Measurements from ENCODE around the gene FOXO1. TPM values are rescaled to one million over a fixed set of nuclear protein-coding genes. Genes with fewer than 3 reads are reported as not detected.

Gene FOXO1
- total RNA-seq, 1 donor from 2014 or later, result 38.1 TPM

DNA sequence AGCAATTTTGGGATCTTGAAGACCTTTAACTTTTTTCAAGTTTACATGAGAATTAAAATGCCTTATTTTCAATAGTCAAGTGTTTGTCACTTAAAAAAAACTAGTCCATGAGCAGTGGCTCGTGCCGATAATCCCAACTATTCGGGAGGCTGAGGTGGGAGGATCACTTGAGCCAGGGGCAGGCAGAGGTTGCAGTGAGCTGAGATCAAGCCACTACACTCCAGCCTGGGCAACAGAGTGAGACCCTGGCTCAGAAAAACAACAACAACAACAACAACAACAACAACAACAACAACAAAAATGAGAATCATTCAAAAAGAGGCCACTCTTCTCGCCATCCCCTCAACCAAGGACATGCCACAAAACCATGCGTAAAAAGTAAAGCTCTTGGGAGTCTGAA is 5.7 kb downstream of the FOXO1 start:
- Mint-ChIP-seq H3K27me3 (no peaks in the 10 kb centered on the region), H3K4me1 (peaks cover 53% of the 10 kb centered on the region), H3K9me3 (peaks cover 6% of the 10 kb centered on the region), H3K36me3 (ENCODE audit: low read depth) (peaks cover 49% of the 10 kb centered on the region), H3K27ac (peak overlapping the region; percentile 75), H3K4me3 (peak overlapping the region; percentile 44)
- intact Hi-C loops (cut with micrococcal nuclease), result loop anchor here (5.0 to 10.0 kb wide), 7 partner anchors 223 to 473 kb away; no protein-coding TSS in a partner anchor
- DNase-seq, result no peak

DNA sequence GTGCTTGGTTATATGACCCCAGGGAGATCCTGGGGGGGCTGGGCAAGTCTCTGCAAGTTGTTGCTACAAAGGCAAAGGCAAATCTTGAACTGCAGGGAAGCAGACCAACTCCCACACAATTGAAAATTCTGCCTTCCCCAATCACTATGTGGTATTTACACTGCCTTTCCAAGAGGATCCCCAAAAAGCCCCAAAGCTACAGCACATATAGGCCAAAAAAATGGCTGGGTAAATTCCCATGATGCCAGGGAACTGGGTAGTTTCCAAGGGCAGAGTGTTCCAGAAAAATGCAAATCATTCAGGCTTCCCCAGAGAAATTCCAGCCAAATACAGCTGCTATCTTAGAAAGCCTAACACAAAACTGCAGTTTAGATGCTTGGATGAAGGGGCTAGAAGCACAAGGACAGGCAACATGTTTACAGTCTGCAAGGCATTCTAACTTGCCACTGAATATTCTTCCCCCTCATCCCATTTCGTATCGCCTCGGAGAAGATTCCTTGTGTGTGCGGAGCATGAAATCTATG is 6.2 kb downstream of the FOXO1 start:
- no peak for DNase-seq
- Mint-ChIP-seq H3K27ac (peak overlapping the region; percentile 75), H3K36me3 (ENCODE audit: low read depth) (peaks cover 47% of the 10 kb centered on the region), H3K4me3 (peak overlapping the region; percentile 20), H3K27me3 (no peaks in the 10 kb centered on the region), H3K4me1 (peaks cover 53% of the 10 kb centered on the region), H3K9me3 (peaks cover 6% of the 10 kb centered on the region)
- intact Hi-C loops (cut with micrococcal nuclease), result loop anchor here (5.0 to 10.0 kb wide), 7 partner anchors 223 to 473 kb away; no protein-coding TSS in a partner anchor

DNA sequence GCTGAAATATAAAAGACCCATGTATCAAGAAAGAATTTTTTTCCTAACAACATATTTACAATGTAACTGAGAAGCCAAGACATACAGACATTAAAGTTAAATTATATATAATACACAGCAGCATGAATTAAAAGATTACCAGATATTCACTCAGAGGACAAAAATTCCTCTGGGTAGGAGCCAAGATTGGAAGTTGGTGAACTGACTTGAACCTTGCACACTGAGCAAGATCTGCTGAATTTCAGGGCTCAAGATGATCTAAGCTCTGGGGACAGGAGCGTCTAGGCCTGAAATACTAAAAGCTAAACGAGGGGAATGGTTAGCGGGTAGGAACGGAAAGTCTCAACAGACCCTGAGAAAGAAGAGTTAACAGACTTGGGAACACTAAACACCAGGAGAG is 8.5 kb downstream of the FOXO1 start:
- Mint-ChIP-seq H3K27ac (peak overlapping the region; percentile 59), H3K27me3 (no peaks in the 10 kb centered on the region), H3K4me1 (peaks cover 67% of the 10 kb centered on the region), H3K4me3 (no peak overlapping the region), H3K36me3 (ENCODE audit: low read depth) (peaks cover 41% of the 10 kb centered on the region), H3K9me3 (peaks cover 6% of the 10 kb centered on the region)
- intact Hi-C loops (cut with micrococcal nuclease), result no loop called here
- no peak for DNase-seq

DNA sequence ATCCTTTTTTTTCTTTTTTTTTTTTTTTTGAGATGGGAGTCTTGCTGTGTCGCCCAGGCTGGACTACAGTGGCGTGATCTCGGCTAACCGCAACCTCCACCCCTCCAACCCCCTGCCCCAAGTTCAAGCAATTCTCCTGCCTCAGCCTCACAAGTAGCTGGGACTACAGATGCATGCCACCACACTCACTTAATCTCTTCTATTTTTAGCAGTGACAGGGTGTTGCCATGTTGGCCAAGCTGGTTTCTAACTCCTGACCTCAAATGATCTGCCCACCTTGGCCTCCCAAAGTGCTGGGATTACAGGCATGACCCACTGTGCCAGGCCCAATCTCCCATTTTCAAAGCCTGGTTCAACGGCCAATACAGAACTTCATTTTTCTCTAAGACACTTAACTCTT is 9.1 kb downstream of the FOXO1 start:
- Mint-ChIP-seq H3K27me3 (no peaks in the 10 kb centered on the region), H3K27ac (peak overlapping the region; percentile 59), H3K36me3 (ENCODE audit: low read depth) (peaks cover 42% of the 10 kb centered on the region), H3K4me1 (peaks cover 66% of the 10 kb centered on the region), H3K4me3 (peak overlapping the region; percentile 1), H3K9me3 (peaks cover 6% of the 10 kb centered on the region)
- DNase-seq, result no peak
- intact Hi-C loops (cut with micrococcal nuclease), result no loop called here

DNA sequence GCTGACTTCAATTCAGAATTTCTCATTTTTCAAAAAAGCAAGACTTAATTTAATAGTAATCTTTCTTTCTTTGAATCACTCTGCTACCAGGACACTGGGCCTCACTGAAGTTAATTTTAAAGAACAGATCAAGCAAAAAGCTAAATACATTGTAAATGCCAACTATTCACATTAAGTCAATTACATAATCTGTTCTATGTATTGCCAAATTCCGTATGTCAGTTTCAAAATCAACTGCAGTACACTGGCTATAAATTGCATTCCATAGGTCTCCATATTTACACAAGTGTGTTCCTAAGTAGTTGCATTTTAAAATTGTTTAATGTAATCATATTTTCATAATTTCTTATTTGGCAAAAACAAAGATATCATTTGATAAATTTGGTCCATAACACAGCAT is 10.1 kb downstream of the FOXO1 start:
- H3K9me3 Mint-ChIP-seq, result peaks cover 6% of the 10 kb centered on the region
- H3K4me3 Mint-ChIP-seq, result no peak overlapping the region
- H3K27ac Mint-ChIP-seq, result no peak overlapping the region
- H3K36me3 Mint-ChIP-seq (ENCODE audit: low read depth), result peaks cover 48% of the 10 kb centered on the region
- intact Hi-C loops (cut with micrococcal nuclease), result no loop called here
- peaks cover 66% of the 10 kb centered on the region for H3K4me1 Mint-ChIP-seq
- DNase-seq, result no peak
- H3K27me3 Mint-ChIP-seq, result no peaks in the 10 kb centered on the region

DNA sequence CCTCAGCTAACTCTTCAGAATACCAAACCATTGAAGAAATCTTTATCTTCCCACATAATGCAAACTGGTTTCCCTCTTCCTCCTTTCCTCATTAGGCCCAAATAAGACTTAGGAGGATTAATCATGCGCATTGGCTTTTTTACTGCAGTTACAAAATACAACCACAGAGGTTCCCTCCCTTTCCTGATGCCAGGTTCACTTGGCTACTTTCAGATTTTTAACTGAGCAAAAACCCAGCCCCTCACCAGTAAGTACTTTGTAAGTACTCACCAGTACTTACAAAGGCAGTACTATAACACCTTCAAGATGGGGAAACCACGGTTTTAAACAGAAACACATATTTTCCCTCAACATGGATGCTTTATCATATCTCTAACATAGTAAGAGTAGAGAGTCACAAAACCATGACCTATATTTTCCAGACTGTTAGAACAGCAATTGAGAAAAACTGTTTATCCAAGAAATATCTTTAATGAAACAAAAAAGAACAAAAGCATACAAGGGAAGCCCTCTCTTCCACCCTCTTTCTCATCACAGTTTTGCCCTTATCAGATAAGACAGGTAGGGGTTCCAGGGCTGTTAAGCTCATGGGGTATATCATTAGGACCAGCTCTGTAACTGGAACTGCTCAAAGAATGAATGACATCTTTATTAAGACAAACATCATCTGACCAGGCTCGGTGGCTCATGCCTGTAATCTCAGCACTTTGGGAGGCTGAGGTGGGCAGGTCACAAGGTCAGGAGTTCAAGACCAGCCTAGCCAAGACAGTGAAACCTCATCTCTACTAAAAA is 12.7 kb downstream of the FOXO1 start:
- peaks cover 6% of the 10 kb centered on the region for H3K9me3 Mint-ChIP-seq
- peak overlapping the region; percentile 78 for H3K4me3 Mint-ChIP-seq
- intact Hi-C loops (cut with micrococcal nuclease), result loop anchor here (1.0 kb wide), 1 partner anchor 9 kb away; no protein-coding TSS in a partner anchor
- peaks cover 65% of the 10 kb centered on the region for H3K4me1 Mint-ChIP-seq
- no peak for DNase-seq
- H3K27ac Mint-ChIP-seq, result peak overlapping the region; percentile 94
- peaks cover 48% of the 10 kb centered on the region for H3K36me3 Mint-ChIP-seq (ENCODE audit: low read depth)
- no peaks in the 10 kb centered on the region for H3K27me3 Mint-ChIP-seq

DNA sequence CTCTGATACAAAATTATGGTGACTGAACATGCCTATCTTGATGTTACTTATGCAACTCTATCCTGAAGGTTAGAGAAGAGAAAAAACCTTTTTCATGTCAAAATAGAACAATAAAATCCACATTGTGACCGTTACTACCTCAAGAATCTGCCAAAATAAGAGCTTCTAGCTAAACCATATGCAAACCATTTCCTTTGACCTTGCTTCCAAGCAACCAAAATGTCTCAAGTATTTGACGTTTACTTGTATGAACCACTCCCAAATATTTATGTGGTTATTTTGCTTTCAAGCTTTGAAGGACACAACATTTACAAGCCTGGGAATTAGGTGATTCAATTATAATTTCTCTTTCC is 13.9 kb downstream of the FOXO1 start:
- peaks cover 3% of the 10 kb centered on the region for H3K9me3 Mint-ChIP-seq
- H3K4me1 Mint-ChIP-seq, result peaks cover 66% of the 10 kb centered on the region
- H3K27me3 Mint-ChIP-seq, result no peaks in the 10 kb centered on the region
- DNase-seq, result no peak
- intact Hi-C loops (cut with micrococcal nuclease), result no loop called here
- H3K36me3 Mint-ChIP-seq (ENCODE audit: low read depth), result peaks cover 38% of the 10 kb centered on the region
- no peak overlapping the region for H3K4me3 Mint-ChIP-seq
- peak overlapping the region; percentile 41 for H3K27ac Mint-ChIP-seq

DNA sequence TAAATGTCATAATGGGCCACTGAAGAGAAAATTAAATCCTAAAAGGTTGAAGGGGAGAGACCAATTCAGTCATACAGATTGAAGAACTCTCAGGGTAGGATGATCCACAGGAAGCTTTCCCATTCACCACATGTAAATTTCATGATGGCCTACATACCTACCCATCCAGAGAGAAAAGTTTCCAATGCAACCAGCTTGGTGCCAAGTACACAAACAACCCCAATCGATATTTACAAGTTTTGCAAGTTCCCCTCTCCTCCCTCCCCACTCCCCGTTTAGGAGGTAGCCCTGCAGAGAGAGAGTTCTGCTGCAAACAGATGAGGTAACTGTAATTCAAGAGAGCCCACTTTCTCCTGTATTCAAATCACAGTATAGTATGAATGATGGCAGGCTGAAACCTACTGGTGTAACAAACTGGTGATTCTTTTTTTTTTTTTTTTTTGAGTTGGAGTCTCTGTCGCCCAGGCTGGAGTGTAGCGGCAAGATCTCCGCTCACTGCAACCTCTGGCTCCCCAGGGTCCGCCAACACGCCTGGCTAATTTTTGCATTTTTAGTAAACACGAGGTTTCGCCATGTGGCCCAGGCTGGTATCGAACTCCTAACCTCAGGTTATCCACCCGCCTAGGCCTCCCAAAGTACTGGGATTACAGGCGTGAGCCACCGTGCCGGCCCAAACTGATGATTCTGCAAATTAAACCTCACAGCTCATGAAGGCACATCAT is 14.4 kb downstream of the FOXO1 start:
- H3K36me3 Mint-ChIP-seq (ENCODE audit: low read depth), result peaks cover 34% of the 10 kb centered on the region
- intact Hi-C loops (cut with micrococcal nuclease), result no loop called here
- H3K27me3 Mint-ChIP-seq, result no peaks in the 10 kb centered on the region
- H3K27ac Mint-ChIP-seq, result peak overlapping the region; percentile 56
- peaks cover 68% of the 10 kb centered on the region for H3K4me1 Mint-ChIP-seq
- H3K9me3 Mint-ChIP-seq, result no peaks in the 10 kb centered on the region
- no peak for DNase-seq
- H3K4me3 Mint-ChIP-seq, result no peak overlapping the region

DNA sequence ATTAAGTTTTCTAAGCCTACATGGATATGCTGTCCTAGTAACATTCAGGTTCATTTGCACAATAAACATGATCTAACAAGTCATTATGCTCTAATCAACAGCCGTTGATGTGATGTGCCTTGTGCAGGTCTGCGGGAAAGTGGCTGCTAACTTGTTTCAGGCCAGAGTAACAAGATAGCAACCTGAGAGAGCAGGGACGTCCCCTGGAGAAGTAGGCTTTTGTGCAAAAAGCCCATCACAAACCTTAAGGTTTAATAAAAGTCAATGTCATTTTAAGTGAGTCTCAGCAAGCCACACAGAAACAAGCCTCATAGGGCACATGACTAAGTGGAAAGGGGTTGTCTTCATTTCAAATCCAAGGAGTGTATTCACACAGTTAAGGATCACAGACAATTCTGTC is 17.6 kb downstream of the FOXO1 start:
- intact Hi-C loops (cut with micrococcal nuclease), result no loop called here
- Mint-ChIP-seq H3K4me1 (peaks cover 81% of the 10 kb centered on the region), H3K27me3 (no peaks in the 10 kb centered on the region), H3K27ac (no peak overlapping the region), H3K9me3 (no peaks in the 10 kb centered on the region), H3K36me3 (ENCODE audit: low read depth) (peaks cover 42% of the 10 kb centered on the region), H3K4me3 (no peak overlapping the region)
- DNase-seq, result no peak

DNA sequence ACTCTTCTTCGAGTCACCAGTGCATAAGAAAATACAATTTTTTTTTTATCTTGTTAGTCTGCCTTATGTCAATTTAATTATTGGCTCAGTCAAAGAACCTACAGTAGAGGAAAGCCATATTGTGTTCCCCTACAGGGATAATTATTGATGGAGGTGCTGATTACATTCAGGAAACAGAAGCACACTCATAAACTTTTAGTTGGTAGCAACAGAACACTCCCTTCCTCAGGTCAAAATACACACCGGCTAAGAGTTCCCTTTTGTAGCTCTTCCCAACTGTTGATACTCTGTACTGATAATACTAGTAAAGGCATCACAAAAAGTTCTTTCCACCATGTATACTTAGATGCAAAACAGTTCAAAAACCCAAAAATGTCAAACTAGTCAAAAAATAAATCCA is 18.4 kb downstream of the FOXO1 start:
- peaks cover 42% of the 10 kb centered on the region for H3K36me3 Mint-ChIP-seq (ENCODE audit: low read depth)
- H3K4me1 Mint-ChIP-seq, result peaks cover 76% of the 10 kb centered on the region
- H3K27ac Mint-ChIP-seq, result no peak overlapping the region
- no peak for DNase-seq
- no peaks in the 10 kb centered on the region for H3K9me3 Mint-ChIP-seq
- intact Hi-C loops (cut with micrococcal nuclease), result no loop called here
- H3K27me3 Mint-ChIP-seq, result no peaks in the 10 kb centered on the region
- no peak overlapping the region for H3K4me3 Mint-ChIP-seq

DNA sequence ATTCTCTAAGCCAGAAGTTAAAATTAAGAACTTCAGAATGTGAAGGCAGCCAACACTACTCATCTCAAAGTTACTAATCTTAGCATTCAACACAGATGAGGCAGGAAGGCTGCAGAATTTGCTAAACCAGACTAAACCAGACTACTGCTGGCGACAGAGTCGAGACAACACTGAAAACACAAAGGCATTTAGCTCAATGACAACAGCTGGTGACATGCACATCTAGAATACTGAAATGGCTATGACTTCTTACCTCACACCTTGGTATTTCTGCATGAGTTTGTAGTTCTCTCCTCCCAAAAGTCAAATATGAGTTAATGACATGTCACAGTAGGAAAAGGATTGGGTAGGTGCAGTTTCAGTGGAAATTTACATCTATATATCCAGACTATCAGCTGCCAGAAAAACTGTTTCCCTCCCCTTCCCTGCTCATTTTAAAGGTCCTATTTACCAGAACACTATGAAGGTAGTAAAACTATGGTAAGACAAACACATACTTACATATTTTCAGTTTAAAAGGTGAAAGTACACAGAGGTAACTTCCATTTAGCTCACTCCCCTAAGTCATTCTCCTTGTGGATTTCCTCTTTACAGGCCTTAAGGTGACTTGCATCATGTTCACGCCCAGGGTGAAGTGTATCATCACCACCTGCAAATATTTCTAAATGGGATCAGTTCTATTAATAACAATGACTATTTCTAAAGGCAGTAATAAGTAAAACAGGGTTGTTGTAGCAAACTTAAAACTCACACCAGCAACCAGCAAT is 21.4 kb downstream of the FOXO1 start:
- peaks cover 77% of the 10 kb centered on the region for H3K4me1 Mint-ChIP-seq
- peak overlapping the region; percentile 54 for H3K27ac Mint-ChIP-seq
- DNase-seq, result no peak
- no peaks in the 10 kb centered on the region for H3K9me3 Mint-ChIP-seq
- intact Hi-C loops (cut with micrococcal nuclease), result loop anchor here (2.0 kb wide), 1 partner anchor 18 kb away; no protein-coding TSS in a partner anchor
- peaks cover 34% of the 10 kb centered on the region for H3K36me3 Mint-ChIP-seq (ENCODE audit: low read depth)
- peak overlapping the region; percentile 36 for H3K4me3 Mint-ChIP-seq
- no peaks in the 10 kb centered on the region for H3K27me3 Mint-ChIP-seq

DNA sequence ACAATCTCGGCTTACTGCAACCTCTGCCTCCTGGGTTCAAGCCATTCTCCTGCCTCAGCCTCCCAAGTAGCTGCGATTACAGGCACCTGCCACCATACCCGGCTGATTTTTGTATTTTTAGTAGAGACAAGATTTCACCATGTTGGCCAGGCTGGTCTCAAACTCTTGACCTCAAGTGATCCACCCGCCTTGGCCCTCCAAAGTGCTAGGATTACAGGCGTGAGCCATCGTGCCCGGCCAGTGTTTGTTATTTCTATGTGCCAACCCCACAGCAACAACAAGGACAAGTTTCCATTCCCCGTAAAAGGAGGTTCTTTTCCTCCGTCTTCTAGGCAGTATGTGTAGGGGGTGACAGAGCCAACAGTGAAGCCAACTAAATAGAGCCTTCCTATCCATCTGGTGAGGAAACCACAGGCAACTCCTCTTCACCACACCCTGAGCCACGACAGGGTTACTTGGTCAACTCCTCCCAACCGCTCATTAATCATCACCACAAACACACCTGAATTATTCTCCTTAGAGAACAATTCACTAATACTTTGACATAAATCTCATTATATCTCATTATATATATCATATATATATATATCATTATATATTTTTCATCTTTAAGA is 25.5 kb downstream of the FOXO1 start:
- Mint-ChIP-seq H3K27me3 (no peaks in the 10 kb centered on the region), H3K36me3 (ENCODE audit: low read depth) (peaks cover 45% of the 10 kb centered on the region)
- peak; percentile 71 for DNase-seq

DNA sequence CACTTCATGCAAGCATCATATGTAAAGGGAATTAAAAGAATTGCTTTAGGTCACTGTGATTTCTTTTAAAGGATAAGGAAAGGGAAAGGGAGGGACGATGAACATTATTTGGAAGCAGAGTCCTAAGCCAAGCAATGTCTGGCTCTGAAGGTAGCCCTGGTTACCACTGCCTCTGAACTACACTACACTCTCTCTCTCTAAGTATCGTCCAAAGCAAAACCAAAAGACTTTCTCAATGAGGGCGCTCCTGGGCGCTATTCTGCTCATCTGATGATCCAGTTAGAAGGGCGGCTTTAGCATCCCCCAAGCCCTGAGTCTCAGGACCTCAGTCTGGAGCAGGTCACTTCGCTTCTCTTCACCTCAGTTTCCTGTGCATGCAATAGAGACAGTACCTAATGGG is 26.2 kb downstream of the FOXO1 start:
- no peak overlapping the region for H3K27ac Mint-ChIP-seq
- H3K27me3 Mint-ChIP-seq, result no peaks in the 10 kb centered on the region
- H3K36me3 Mint-ChIP-seq (ENCODE audit: low read depth), result peaks cover 41% of the 10 kb centered on the region
- H3K4me1 Mint-ChIP-seq, result peaks cover 69% of the 10 kb centered on the region
- H3K9me3 Mint-ChIP-seq, result no peaks in the 10 kb centered on the region
- intact Hi-C loops (cut with micrococcal nuclease), result no loop called here
- no peak overlapping the region for H3K4me3 Mint-ChIP-seq
- DNase-seq, result no peak

More for the DNA sequence above, 25.5 kb downstream of the FOXO1 start:
- peaks cover 69% of the 10 kb centered on the region for H3K4me1 Mint-ChIP-seq
- no peaks in the 10 kb centered on the region for H3K9me3 Mint-ChIP-seq
- intact Hi-C loops (cut with micrococcal nuclease), result no loop called here
- peak overlapping the region; percentile 75 for H3K27ac Mint-ChIP-seq
- H3K4me3 Mint-ChIP-seq, result no peak overlapping the region

All from activated CD4-positive, alpha-beta T cell treated with anti-CD3 and anti-CD28 coated beads, Interleukin-2, amount 10 ng/mL, durations not matched to agents 24 days and 14 days (primary cell).